Fibroblast of mammary gland (primary cell): ENCODE results near the gene DEAF1.

Experiments
- DNase-seq: peaks from one replicate; pipeline ENCODE4 v3.0.0-alpha.2; 2010; ENCODE audit warnings: low read depth
- H3K4me3 ChIP-seq: 2 replicates; pipeline ENCODE4 v1.5.1; 2011; ENCODE audit warnings: low read depth, mild to moderate bottlenecking, low read length, moderate library complexity; ENCODE audit not compliant: control insufficient read depth
- CTCF ChIP-seq: conservative IDR thresholded peaks from 2 replicates; pipeline ENCODE4 v1.5.1; 2011; ENCODE audit warnings: low read depth, low read length, inconsistent platforms; ENCODE audit not compliant: control insufficient read depth, insufficient read depth

The DEAF1 gene

GRCh38 chr11:621838-622237 is 73.2 kb downstream of the DEAF1 start:
- TF ChIP-seq CTCF = no peak
- DNase-seq = no peak
- no peak overlapping the region for H3K4me3 ChIP-seq

- no peak overlapping the region for H3K4me3 ChIP-seq
- no peak for DNase-seq
- TF ChIP-seq CTCF = no peak
Measured at GRCh38 chr11:620935-621814, 73.8 kb downstream of the DEAF1 start.

- no peak for DNase-seq
- TF ChIP-seq CTCF = no peak
- no peak overlapping the region for H3K4me3 ChIP-seq
Measured at GRCh38 chr11:620201-620600, 74.8 kb downstream of the DEAF1 start.

- H3K4me3 ChIP-seq = no peak overlapping the region
- no peak for TF ChIP-seq CTCF
- no peak for DNase-seq
Measured at GRCh38 chr11:619628-620050, 75.4 kb downstream of the DEAF1 start.

GRCh38 chr11:618856-619627 is 76.0 kb downstream of the DEAF1 start:
- no peak for TF ChIP-seq CTCF
- DNase-seq = no peak
- no peak overlapping the region for H3K4me3 ChIP-seq

GRCh38 chr11:617912-618682 is 76.9 kb downstream of the DEAF1 start:
- no peak for DNase-seq
- H3K4me3 ChIP-seq = no peak overlapping the region
- no peak for TF ChIP-seq CTCF
